ENCODE results near the gene LRRC3B. TPM values are rescaled to one million over a fixed set of nuclear protein-coding genes. Genes with fewer than 3 reads are reported as not detected.

LRRC3B gene
- total RNA-seq, 1 donor from 2014 or later = 1.9 TPM

- Mint-ChIP-seq H3K27me3 (ENCODE audit: unreplicated experiment) (no peaks in the 10 kb centered on the region), H3K4me3 (ENCODE audit: unreplicated experiment) (no peak overlapping the region)
- no peak for TF ChIP-seq CTCF (IDR thresholded peaks at IDR 0.05; ENCODE audit: partially characterized antibody, unreplicated experiment)
Measured at GRCh38 chr3:26714485-26714884, 91.9 kb downstream of the LRRC3B start.

GRCh38 chr3:26715431-26715830 is 92.9 kb downstream of the LRRC3B start:
- TF ChIP-seq CTCF (IDR thresholded peaks at IDR 0.05; ENCODE audit: partially characterized antibody, unreplicated experiment) = no peak
- Mint-ChIP-seq H3K4me1 (ENCODE audit: low read depth, unreplicated experiment) (no peaks in the 10 kb centered on the region), H3K4me3 (ENCODE audit: unreplicated experiment) (no peak overlapping the region), H3K27ac (ENCODE audit: unreplicated experiment) (no peak overlapping the region), H3K27me3 (ENCODE audit: unreplicated experiment) (no peaks in the 10 kb centered on the region), H3K36me3 (ENCODE audit: unreplicated experiment) (no peaks in the 10 kb centered on the region), H3K9me3 (ENCODE audit: unreplicated experiment) (no peaks in the 10 kb centered on the region)
- DNase-seq = no peak

More at GRCh38 chr3:26714485-26714884, 91.9 kb downstream of the LRRC3B start:
- H3K4me1 Mint-ChIP-seq (ENCODE audit: low read depth, unreplicated experiment) = no peaks in the 10 kb centered on the region
- H3K27ac Mint-ChIP-seq (ENCODE audit: unreplicated experiment) = no peak overlapping the region
- H3K9me3 Mint-ChIP-seq (ENCODE audit: unreplicated experiment) = no peaks in the 10 kb centered on the region
- no peak for DNase-seq
- no peaks in the 10 kb centered on the region for H3K36me3 Mint-ChIP-seq (ENCODE audit: unreplicated experiment)

GRCh38 chr3:26718315-26718714 is 95.7 kb downstream of the LRRC3B start:
- Mint-ChIP-seq H3K27ac (ENCODE audit: unreplicated experiment) (no peak overlapping the region), H3K4me1 (ENCODE audit: low read depth, unreplicated experiment) (no peaks in the 10 kb centered on the region), H3K36me3 (ENCODE audit: unreplicated experiment) (no peaks in the 10 kb centered on the region), H3K27me3 (ENCODE audit: unreplicated experiment) (no peaks in the 10 kb centered on the region), H3K9me3 (ENCODE audit: unreplicated experiment) (no peaks in the 10 kb centered on the region), H3K4me3 (ENCODE audit: unreplicated experiment) (no peak overlapping the region)
- DNase-seq = no peak
- TF ChIP-seq CTCF (IDR thresholded peaks at IDR 0.05; ENCODE audit: partially characterized antibody, unreplicated experiment) = no peak

- no peaks in the 10 kb centered on the region for H3K36me3 Mint-ChIP-seq (ENCODE audit: unreplicated experiment)
- H3K27ac Mint-ChIP-seq (ENCODE audit: unreplicated experiment) = no peak overlapping the region
- no peak overlapping the region for H3K4me3 Mint-ChIP-seq (ENCODE audit: unreplicated experiment)
- no peak for DNase-seq
- TF ChIP-seq CTCF (IDR thresholded peaks at IDR 0.05; ENCODE audit: partially characterized antibody, unreplicated experiment) = no peak
- no peaks in the 10 kb centered on the region for H3K4me1 Mint-ChIP-seq (ENCODE audit: low read depth, unreplicated experiment)
- H3K9me3 Mint-ChIP-seq (ENCODE audit: unreplicated experiment) = no peaks in the 10 kb centered on the region
- H3K27me3 Mint-ChIP-seq (ENCODE audit: unreplicated experiment) = no peaks in the 10 kb centered on the region
Measured at GRCh38 chr3:26719134-26719533, 96.6 kb downstream of the LRRC3B start.

GRCh38 chr3:26721047-26721446 is 98.5 kb downstream of the LRRC3B start:
- no peak overlapping the region for H3K27ac Mint-ChIP-seq (ENCODE audit: unreplicated experiment)
- no peaks in the 10 kb centered on the region for H3K27me3 Mint-ChIP-seq (ENCODE audit: unreplicated experiment)
- no peak overlapping the region for H3K4me3 Mint-ChIP-seq (ENCODE audit: unreplicated experiment)
- H3K9me3 Mint-ChIP-seq (ENCODE audit: unreplicated experiment) = no peaks in the 10 kb centered on the region
- DNase-seq = no peak
- H3K4me1 Mint-ChIP-seq (ENCODE audit: low read depth, unreplicated experiment) = no peaks in the 10 kb centered on the region
- no peaks in the 10 kb centered on the region for H3K36me3 Mint-ChIP-seq (ENCODE audit: unreplicated experiment)
- no peak for TF ChIP-seq CTCF (IDR thresholded peaks at IDR 0.05; ENCODE audit: partially characterized antibody, unreplicated experiment)
